A673 (cell line): ENCODE data around the gene LINC01488. TPM values are rescaled to one million over a fixed set of nuclear protein-coding genes. Genes with fewer than 3 reads are reported as not detected.

Experiments
- BruUV-seq: library from RNA; stranded (reverse); fragments of 400-500 nt; replicated peaks from 2 replicates; lab custom pipeline; 2021; lab: Mats Ljungman, UMichigan
- CTCF ChIA-PET: fragments of 300-600 bp; sonication (Branson Sonifier 250); formaldehyde crosslinking; loops from one replicate; lab custom pipeline; 2022; ENCODE audit warnings: antibody characterized with exemption; lab: Charles Lee
- POLR2A ChIA-PET: fragments of 300-600 bp; sonication (Branson Sonifier 250); formaldehyde crosslinking; loops from one replicate; lab custom pipeline; 2022; ENCODE audit warnings: antibody characterized with exemption; ENCODE audit not compliant: low non-redundant PET; lab: Charles Lee
- DNase-seq: peaks from one replicate; pipeline ENCODE4 v3.0.0-alpha.2; 2015; ENCODE audit warnings: low spot score
- H3K27ac ChIP-seq: fragments of 200-600 bp; sonication (generic); 2 replicates; pipeline ENCODE4 v1.5.1; 2016; ENCODE audit warnings: mixed run types, low read depth, mild to moderate bottlenecking, mixed read lengths, antibody characterized with exemption, low read length; ENCODE audit not compliant: poor library complexity, severe bottlenecking
- H3K27me3 ChIP-seq: fragments of 200-600 bp; sonication (generic); replicated peaks from 2 replicates; pipeline ENCODE4 v1.6.1; 2017; ENCODE audit warnings: mixed run types, low read depth, mild to moderate bottlenecking, mixed read lengths, antibody characterized with exemption, low read length; ENCODE audit not compliant: insufficient read depth, poor library complexity
- H3K36me3 ChIP-seq: fragments of 200-600 bp; sonication (generic); 2 replicates; pipeline ENCODE4 v1.6.1; 2016; ENCODE audit warnings: mixed run types, mild to moderate bottlenecking, mixed read lengths, antibody characterized with exemption, low read length; ENCODE audit not compliant: insufficient read depth, poor library complexity, severe bottlenecking
- H3K4me1 ChIP-seq: fragments of 200-600 bp; sonication (generic); 2 replicates; pipeline ENCODE4 v1.6.1; 2017; ENCODE audit warnings: mixed run types, mild to moderate bottlenecking, mixed read lengths, antibody characterized with exemption, low read length; ENCODE audit not compliant: insufficient read depth, poor library complexity, severe bottlenecking
- H3K4me3 ChIP-seq: fragments of 200-600 bp; sonication (generic); 2 replicates; pipeline ENCODE4 v1.5.1; 2016; ENCODE audit warnings: low read depth, mixed run types, mild to moderate bottlenecking, mixed read lengths, low read length; ENCODE audit not compliant: poor library complexity, severe bottlenecking
- H3K9me3 ChIP-seq: fragments of 200-600 bp; sonication (generic); 2 replicates; pipeline ENCODE4 v1.6.1; 2016; ENCODE audit warnings: mixed run types, low read depth, mild to moderate bottlenecking, mixed read lengths, antibody characterized with exemption, low read length; ENCODE audit not compliant: poor library complexity, severe bottlenecking
- EZH2 ChIP-seq: fragments of 200-600 bp; sonication (generic); IDR thresholded peaks from 2 replicates; pipeline ENCODE4 v1.6.1; 2017; ENCODE audit warnings: borderline replicate concordance, low read depth, mild to moderate bottlenecking, mixed read lengths, antibody characterized with exemption, low read length; ENCODE audit not compliant: poor library complexity, severe bottlenecking
- intact Hi-C: fragments of 100-400 bp; cut with micrococcal nuclease; formaldehyde crosslinking; loops from one replicate; pipeline ENCODE4 v1.10.0; 2022; ENCODE audit not compliant: unreplicated experiment
- total RNA-seq: library from RNA; stranded (reverse); gene quantifications from 2 replicates; pipeline ENCODE4 v1.2.3, GENCODE V29; 2021
- TF ChIP-seq, protein P1 (sequence below): fragments of 300-800, 200-600 bp; sonication (generic); conservative IDR thresholded peaks from 2 replicates; pipeline ENCODE4 v1.5.1; 2017; ENCODE audit warnings: low read depth, mild to moderate bottlenecking, antibody characterized with exemption, low read length, moderate library complexity, mixed read lengths

The LINC01488 gene
- total RNA-seq, 1 experiment from 2014 or later = not detected

- Histone ChIP-seq H3K27ac (no peak overlapping the region), H3K9me3 (no peaks in the 10 kb centered on the region), H3K36me3 (no peaks in the 10 kb centered on the region), H3K27me3 (no peaks in the 10 kb centered on the region), H3K4me1 (no peaks in the 10 kb centered on the region), H3K4me3 (no peak overlapping the region)
- TF ChIP-seq, protein P1, sequence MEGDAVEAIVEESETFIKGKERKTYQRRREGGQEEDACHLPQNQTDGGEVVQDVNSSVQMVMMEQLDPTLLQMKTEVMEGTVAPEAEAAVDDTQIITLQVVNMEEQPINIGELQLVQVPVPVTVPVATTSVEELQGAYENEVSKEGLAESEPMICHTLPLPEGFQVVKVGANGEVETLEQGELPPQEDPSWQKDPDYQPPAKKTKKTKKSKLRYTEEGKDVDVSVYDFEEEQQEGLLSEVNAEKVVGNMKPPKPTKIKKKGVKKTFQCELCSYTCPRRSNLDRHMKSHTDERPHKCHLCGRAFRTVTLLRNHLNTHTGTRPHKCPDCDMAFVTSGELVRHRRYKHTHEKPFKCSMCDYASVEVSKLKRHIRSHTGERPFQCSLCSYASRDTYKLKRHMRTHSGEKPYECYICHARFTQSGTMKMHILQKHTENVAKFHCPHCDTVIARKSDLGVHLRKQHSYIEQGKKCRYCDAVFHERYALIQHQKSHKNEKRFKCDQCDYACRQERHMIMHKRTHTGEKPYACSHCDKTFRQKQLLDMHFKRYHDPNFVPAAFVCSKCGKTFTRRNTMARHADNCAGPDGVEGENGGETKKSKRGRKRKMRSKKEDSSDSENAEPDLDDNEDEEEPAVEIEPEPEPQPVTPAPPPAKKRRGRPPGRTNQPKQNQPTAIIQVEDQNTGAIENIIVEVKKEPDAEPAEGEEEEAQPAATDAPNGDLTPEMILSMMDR = no peak
- TF ChIP-seq EZH2 = no peak
- intact Hi-C loops = no loop called here
- ChIA-PET CTCF (no interaction called here), POLR2A (no interaction called here)
- DNase-seq = no peak
- BruUV-seq = no TSS peak
These were observed 19.0 kb downstream of the LINC01488 start for GRCh38 chr11:69500285-69501120.

DNA sequence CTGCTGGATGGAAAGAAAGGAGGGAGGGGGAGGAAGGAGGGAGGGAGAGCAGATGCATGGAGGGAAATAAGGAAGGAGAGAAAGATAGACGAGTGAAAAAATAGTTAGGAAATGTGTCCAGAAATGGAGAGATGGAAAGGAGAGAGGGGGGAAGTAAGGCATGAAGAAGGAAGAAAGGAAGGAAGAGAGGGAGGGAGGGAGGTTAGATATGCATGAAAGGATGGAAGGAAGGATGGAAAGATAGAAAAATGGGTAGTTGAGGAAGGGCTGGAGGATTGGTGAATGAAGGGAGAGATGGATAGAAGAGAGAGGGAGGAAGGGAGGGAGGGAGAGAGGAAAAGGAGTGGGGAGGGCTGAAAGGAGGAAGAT, 19.6 kb downstream of the LINC01488 start:
- Histone ChIP-seq H3K4me1 (no peaks in the 10 kb centered on the region), H3K4me3 (no peak overlapping the region), H3K36me3 (no peaks in the 10 kb centered on the region), H3K27me3 (no peaks in the 10 kb centered on the region), H3K9me3 (no peaks in the 10 kb centered on the region), H3K27ac (no peak overlapping the region)
- ChIA-PET CTCF (no interaction called here), POLR2A (no interaction called here)
- no peak for DNase-seq
- intact Hi-C loops = no loop called here
- no TSS peak for BruUV-seq
- TF ChIP-seq EZH2 = no peak

GRCh38 chr11:69501891-69502860, 20.7 kb downstream of the LINC01488 start:
- no TSS peak for BruUV-seq
- H3K9me3 ChIP-seq = no peaks in the 10 kb centered on the region
- TF ChIP-seq, protein P1 = no peak
- no peak for TF ChIP-seq EZH2
- intact Hi-C loops = no loop called here
- H3K36me3 ChIP-seq = no peaks in the 10 kb centered on the region
- H3K27ac ChIP-seq = no peak overlapping the region
- CTCF ChIA-PET = no interaction called here
- no peak overlapping the region for H3K4me3 ChIP-seq
- POLR2A ChIA-PET = no interaction called here
- H3K27me3 ChIP-seq = no peaks in the 10 kb centered on the region
- DNase-seq = no peak
- H3K4me1 ChIP-seq = no peaks in the 10 kb centered on the region
